PC-9 (cell line): ENCODE data around the gene POLA2. TPM values are rescaled to one million over a fixed set of nuclear protein-coding genes. Genes with fewer than 3 reads are reported as not detected.
"Not testable (repeated sequence)": the region's sequence is repeated elsewhere in the genome, so short reads cannot be mapped to it uniquely, and the experiment has no call there.

Experiments
- BruUV-seq: library from RNA; stranded (reverse); fragments of 400-500 nt; replicated peaks from 2 replicates; lab custom pipeline; 2021; lab: Mats Ljungman, UMichigan
- CTCF ChIA-PET: fragments of 300-600 bp; sonication (Branson Sonifier 250); formaldehyde crosslinking; loops from one replicate; lab custom pipeline; 2022; ENCODE audit warnings: antibody characterized with exemption; lab: Charles Lee
- POLR2A ChIA-PET: fragments of 300-600 bp; sonication (Branson Sonifier 250); formaldehyde crosslinking; loops from one replicate; lab custom pipeline; 2022; ENCODE audit warnings: antibody characterized with exemption; ENCODE audit not compliant: unreplicated experiment; lab: Charles Lee
- DNase-seq, 2 experiments: peaks; one replicate each; pipeline versions ENCODE4 v3.0.0 to v3.0.0-alpha.2; 2015 to 2022; ENCODE audit warnings: mixed read lengths in 1 of 2
- H2AFZ ChIP-seq: fragments of 200-600 bp; sonication (generic); 2 replicates; pipeline ENCODE4 v1.8.1; 2017; ENCODE audit warnings: antibody characterized with exemption
- H3F3A ChIP-seq: fragments of 200-600 bp; sonication (generic); 2 replicates; pipeline ENCODE4 v1.8.1; 2017; ENCODE audit warnings: antibody characterized with exemption, mild to moderate bottlenecking, low read depth; ENCODE audit not compliant: insufficient read depth
- H3K27ac ChIP-seq: fragments of 200-600 bp; sonication (generic); 2 replicates; pipeline ENCODE4 v1.6.1; 2016; ENCODE audit warnings: mixed run types
- H3K27me3 ChIP-seq: fragments of 200-600 bp; sonication (generic); 2 replicates; pipeline ENCODE4 v1.6.1; 2016; ENCODE audit warnings: low read depth, mixed run types; ENCODE audit not compliant: insufficient read depth
- H3K36me3 ChIP-seq: fragments of 200-600 bp; sonication (generic); 2 replicates; pipeline ENCODE4 v1.6.1; 2016; ENCODE audit warnings: low read depth, mixed run types
- H3K4me1 ChIP-seq: fragments of 200-600 bp; sonication (generic); replicated peaks from 2 replicates; pipeline ENCODE4 v1.6.1; 2016; ENCODE audit warnings: mixed run types; ENCODE audit not compliant: insufficient read depth
- H3K4me2 ChIP-seq: fragments of 200-600 bp; sonication (generic); 2 replicates; pipeline ENCODE4 v1.6.1; 2017; ENCODE audit warnings: mixed run types
- H3K4me3 ChIP-seq: fragments of 200-600 bp; sonication (generic); 2 replicates; pipeline ENCODE4 v1.6.1; 2016; ENCODE audit warnings: mixed run types
- H3K79me2 ChIP-seq: fragments of 200-600 bp; sonication (generic); 2 replicates; pipeline ENCODE4 v1.6.1; 2017; ENCODE audit warnings: low read depth, mixed run types
- H3K9me2 ChIP-seq: fragments of 200-600 bp; sonication (generic); 2 replicates; pipeline ENCODE4 v1.8.1; 2017; ENCODE audit warnings: mild to moderate bottlenecking; ENCODE audit not compliant: insufficient read depth
- H3K9me3 ChIP-seq: fragments of 200-600 bp; sonication (generic); 2 replicates; pipeline ENCODE4 v1.8.1; 2016; ENCODE audit warnings: low read depth; ENCODE audit not compliant: insufficient read depth
- H4K20me1 ChIP-seq: fragments of 200-600 bp; sonication (generic); 2 replicates; pipeline ENCODE4 v1.8.1; 2017; ENCODE audit not compliant: insufficient read depth
- CTCF ChIP-seq: fragments of 200-600 bp; sonication (generic); conservative IDR thresholded peaks from 2 replicates; pipeline ENCODE4 v1.6.1; 2017; ENCODE audit warnings: mixed run types, antibody characterized with exemption, mild to moderate bottlenecking, moderate library complexity
- EZH2 ChIP-seq: fragments of 200-600 bp; sonication (generic); IDR thresholded peaks from 2 replicates; pipeline ENCODE4 v1.8.0; 2017; ENCODE audit warnings: antibody characterized with exemption, low read depth
- intact Hi-C: fragments of 100-400 bp; cut with micrococcal nuclease; formaldehyde crosslinking; loops from one replicate; pipeline ENCODE4 v1.10.0; 2022; ENCODE audit not compliant: unreplicated experiment
- total RNA-seq: library from RNA; stranded (reverse); gene quantifications from 2 replicates; pipeline ENCODE4 v1.2.3, GENCODE V29; 2021

POLA2 gene
- total RNA-seq, 1 experiment from 2014 or later, result 39.3 TPM

- H4K20me1 ChIP-seq, result peaks cover 17% of the 10 kb centered on the region; the same call in 1 of the 2 replicates
- no peak for DNase-seq
- POLR2A ChIA-PET, result no interaction called here
- H3K4me1 ChIP-seq, result peaks cover 23% of the 10 kb centered on the region
- H3K9me2 ChIP-seq, result no peaks in the 10 kb centered on the region
- H3K79me2 ChIP-seq, result no peaks in the 10 kb centered on the region
- intact Hi-C loops, result no loop called here
- H3K9me3 ChIP-seq, result no peaks in the 10 kb centered on the region
- CTCF ChIA-PET, result no interaction called here
- H3F3A ChIP-seq, result peaks cover 79% of the 10 kb centered on the region
- H3K27ac ChIP-seq, result no peak overlapping the region
- H3K4me3 ChIP-seq, result no peak overlapping the region
- no TSS peak for BruUV-seq
- H2AFZ ChIP-seq, result no peak overlapping the region
- H3K4me2 ChIP-seq, result no peak overlapping the region
- no peak for TF ChIP-seq EZH2
- no peak for TF ChIP-seq CTCF
- peaks cover 32% of the 10 kb centered on the region; the same call in 1 of the 2 replicates for H3K36me3 ChIP-seq
- no peaks in the 10 kb centered on the region for H3K27me3 ChIP-seq
These were observed 33.9 kb upstream of the POLA2 start for GRCh38 chr11:65227879-65228278.

- no peak for TF ChIP-seq CTCF
- no peak for TF ChIP-seq EZH2
- peaks cover 9% of the 10 kb centered on the region; the same call in 1 of the 2 replicates for H4K20me1 ChIP-seq
- no peaks in the 10 kb centered on the region for H3K9me2 ChIP-seq
- H3K27me3 ChIP-seq, result no peaks in the 10 kb centered on the region
- H2AFZ ChIP-seq, result no peak overlapping the region
- H3K4me1 ChIP-seq, result peaks cover 10% of the 10 kb centered on the region; the same call in 1 of the 2 replicates
- intact Hi-C loops, result no loop called here
- H3K4me2 ChIP-seq, result no peak overlapping the region
- DNase-seq, result no peak
- H3K36me3 ChIP-seq, result peaks cover 11% of the 10 kb centered on the region; the same call in 1 of the 2 replicates
- no peaks in the 10 kb centered on the region for H3K9me3 ChIP-seq
- CTCF ChIA-PET, result no interaction called here
- peaks cover 46% of the 10 kb centered on the region; the same call in 1 of the 2 replicates for H3F3A ChIP-seq
- BruUV-seq, result no TSS peak
- H3K79me2 ChIP-seq, result no peaks in the 10 kb centered on the region
- no peak overlapping the region for H3K27ac ChIP-seq
- no peak overlapping the region for H3K4me3 ChIP-seq
- POLR2A ChIA-PET, result no interaction called here
These were observed 25.3 kb upstream of the POLA2 start for GRCh38 chr11:65236194-65237059.

- BruUV-seq, H3K9me3 ChIP-seq, CTCF ChIA-PET, intact Hi-C loops, POLR2A ChIA-PET, H3K4me2 ChIP-seq, H3K9me2 ChIP-seq, DNase-seq, H3K4me1 ChIP-seq, H3K36me3 ChIP-seq, H3K4me3 ChIP-seq, H3K27me3 ChIP-seq, H2AFZ ChIP-seq, H3K27ac ChIP-seq, H4K20me1 ChIP-seq, H3K79me2 ChIP-seq: not testable (repeated sequence)
- peaks cover 46% of the 10 kb centered on the region; the same call in 1 of the 2 replicates for H3F3A ChIP-seq
These were observed 23.5 kb upstream of the POLA2 start for GRCh38 chr11:65238302-65238701.
